T-helper 1 cell treated with Interleukin-12 subunit alpha and Interleukin-12 subunit beta and Interleukin-4 antibody, amounts not matched to agents 30 μg/mL and 1 μg/mL, for 36 hours (primary cell): ENCODE results near the gene PPP2R3C.

ENCODE experiments used
- H3K27ac Mint-ChIP-seq: one replicate; pipeline ENCODE4 v1.8.0; 2021; ENCODE audit warnings: mild to moderate bottlenecking, mixed read lengths
- H3K27me3 Mint-ChIP-seq: one replicate; pipeline ENCODE4 v1.8.0; 2021; ENCODE audit warnings: low read depth, mixed read lengths
- H3K36me3 Mint-ChIP-seq: one replicate; pipeline ENCODE4 v1.8.0; 2021; ENCODE audit warnings: low read depth, mixed read lengths
- H3K4me1 Mint-ChIP-seq: one replicate; pipeline ENCODE4 v1.8.0; 2021; ENCODE audit warnings: low read depth, mixed read lengths
- H3K4me3 Mint-ChIP-seq: one replicate; pipeline ENCODE4 v1.8.0; 2021; ENCODE audit warnings: mild to moderate bottlenecking, moderate library complexity, mixed read lengths
- H3K9me3 Mint-ChIP-seq: one replicate; pipeline ENCODE4 v1.8.0; 2021; ENCODE audit warnings: mixed read lengths

The PPP2R3C gene

DNA sequence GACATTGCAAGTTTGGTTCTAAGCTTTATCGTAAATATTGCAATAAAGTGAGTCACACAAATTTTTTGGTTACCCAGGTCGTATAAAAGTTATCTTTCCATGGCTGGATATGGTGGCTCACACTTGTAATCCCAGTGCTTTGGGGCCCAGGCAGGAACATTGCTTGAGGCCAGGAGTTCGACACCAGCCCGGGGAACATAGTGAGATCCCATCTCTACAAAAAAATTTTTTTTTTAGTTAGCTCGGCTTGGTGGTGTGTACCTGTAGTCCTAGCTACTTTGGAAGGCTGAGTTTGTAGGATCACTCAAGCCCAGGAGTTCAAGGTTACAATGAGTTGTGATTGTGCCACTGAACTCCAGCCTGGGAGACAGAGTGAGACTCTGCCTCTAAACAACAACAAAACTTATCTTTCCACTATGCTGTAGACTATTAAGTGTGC is 24.9 kb upstream of the PPP2R3C start:
- Mint-ChIP-seq H3K4me3 (no peak overlapping the region), H3K9me3 (no peaks in the 10 kb centered on the region), H3K27ac (no peak overlapping the region), H3K27me3 (no peaks in the 10 kb centered on the region), H3K4me1 (peaks cover 10% of the 10 kb centered on the region), H3K36me3 (peaks cover 15% of the 10 kb centered on the region)

DNA sequence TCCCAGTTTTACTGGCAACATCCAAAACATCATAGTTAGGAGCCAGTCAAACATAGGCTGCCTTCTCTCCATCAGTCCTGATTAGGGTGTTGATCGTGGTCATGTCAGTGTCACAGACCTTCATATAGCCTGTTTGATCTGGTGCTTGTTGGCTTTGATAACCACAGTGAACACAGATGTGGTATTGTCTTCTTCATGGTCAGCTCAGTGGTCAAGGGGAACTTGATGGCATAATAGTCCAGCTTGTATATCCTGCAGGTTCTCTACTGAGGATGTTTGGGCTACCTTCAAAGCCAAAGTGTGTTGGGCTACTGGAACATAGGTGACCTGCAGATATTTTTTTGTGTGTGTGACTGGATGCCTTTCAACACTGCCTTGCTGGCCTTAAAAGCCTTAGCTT is 22.2 kb upstream of the PPP2R3C start:
- peaks cover 9% of the 10 kb centered on the region for H3K36me3 Mint-ChIP-seq
- H3K4me3 Mint-ChIP-seq = no peak overlapping the region
- H3K27me3 Mint-ChIP-seq = no peaks in the 10 kb centered on the region
- H3K4me1 Mint-ChIP-seq = peaks cover 15% of the 10 kb centered on the region
- H3K27ac Mint-ChIP-seq = no peak overlapping the region
- H3K9me3 Mint-ChIP-seq = no peaks in the 10 kb centered on the region

DNA sequence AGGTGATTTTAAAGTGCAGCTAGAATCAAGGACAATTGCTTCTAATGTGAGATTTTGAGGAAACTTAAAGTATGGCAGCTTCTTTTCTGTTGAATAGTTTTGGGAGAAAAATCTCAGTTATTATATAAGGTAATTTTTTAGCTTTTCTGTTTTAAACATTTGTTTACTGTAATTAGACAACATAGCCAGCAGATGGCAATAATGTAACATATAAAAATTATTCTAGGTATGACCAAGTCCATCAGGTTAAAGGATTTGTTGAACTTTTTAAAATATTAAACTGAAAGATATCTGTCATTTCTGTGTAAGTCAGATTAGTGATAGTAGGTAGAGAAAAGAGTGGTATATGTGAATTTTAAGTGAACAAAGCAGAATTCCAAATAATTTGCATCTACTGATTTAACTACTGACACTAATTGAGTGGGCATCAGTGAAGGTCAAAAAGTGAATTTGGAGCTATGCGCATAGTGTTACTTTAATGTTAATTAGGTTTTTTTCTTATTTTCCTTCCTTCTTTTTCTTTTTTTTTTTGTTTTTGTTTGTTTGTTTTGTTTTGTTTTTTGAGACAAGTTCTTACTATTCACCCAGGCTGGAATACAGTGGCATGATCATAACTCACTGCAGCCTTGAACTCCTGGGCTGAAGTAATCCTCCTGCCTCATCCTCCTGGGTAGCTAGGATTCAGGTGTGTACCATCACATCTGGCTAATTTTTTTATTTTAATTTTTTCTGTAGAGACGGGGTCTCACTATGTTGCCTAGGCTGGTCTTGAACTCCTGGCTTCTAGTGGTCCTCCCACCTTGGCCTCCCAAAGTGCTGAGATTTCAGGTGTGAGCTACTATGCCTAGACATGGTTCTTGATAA is 19.2 kb upstream of the PPP2R3C start:
- H3K4me1 Mint-ChIP-seq = peaks cover 22% of the 10 kb centered on the region
- peaks cover 18% of the 10 kb centered on the region for H3K36me3 Mint-ChIP-seq
- peak overlapping the region; percentile 65 for H3K27ac Mint-ChIP-seq
- H3K9me3 Mint-ChIP-seq = no peaks in the 10 kb centered on the region
- H3K27me3 Mint-ChIP-seq = no peaks in the 10 kb centered on the region
- H3K4me3 Mint-ChIP-seq = no peak overlapping the region

DNA sequence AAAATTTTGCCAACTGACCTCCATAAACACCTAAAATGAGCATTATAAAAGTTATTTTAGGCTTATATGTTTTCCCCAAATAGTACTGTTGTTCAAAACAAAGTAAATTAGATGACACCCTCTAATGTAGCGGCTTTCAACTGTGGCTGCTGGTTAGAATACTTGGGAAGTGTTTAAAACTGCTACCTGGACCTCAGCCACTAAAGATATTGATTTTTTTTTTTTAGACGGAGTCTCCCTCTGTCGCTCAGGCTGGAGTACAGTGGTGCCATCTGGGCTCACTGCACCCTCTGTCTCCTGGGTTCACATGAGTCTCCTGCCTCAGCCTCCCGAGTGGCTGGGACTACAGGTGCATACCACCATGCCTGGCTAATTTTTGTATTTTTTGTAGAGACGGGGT is 16.8 kb upstream of the PPP2R3C start:
- H3K27me3 Mint-ChIP-seq = no peaks in the 10 kb centered on the region
- H3K27ac Mint-ChIP-seq = no peak overlapping the region
- H3K4me3 Mint-ChIP-seq = no peak overlapping the region
- peaks cover 17% of the 10 kb centered on the region for H3K4me1 Mint-ChIP-seq
- peaks cover 28% of the 10 kb centered on the region for H3K36me3 Mint-ChIP-seq
- peaks cover 2% of the 10 kb centered on the region for H3K9me3 Mint-ChIP-seq

DNA sequence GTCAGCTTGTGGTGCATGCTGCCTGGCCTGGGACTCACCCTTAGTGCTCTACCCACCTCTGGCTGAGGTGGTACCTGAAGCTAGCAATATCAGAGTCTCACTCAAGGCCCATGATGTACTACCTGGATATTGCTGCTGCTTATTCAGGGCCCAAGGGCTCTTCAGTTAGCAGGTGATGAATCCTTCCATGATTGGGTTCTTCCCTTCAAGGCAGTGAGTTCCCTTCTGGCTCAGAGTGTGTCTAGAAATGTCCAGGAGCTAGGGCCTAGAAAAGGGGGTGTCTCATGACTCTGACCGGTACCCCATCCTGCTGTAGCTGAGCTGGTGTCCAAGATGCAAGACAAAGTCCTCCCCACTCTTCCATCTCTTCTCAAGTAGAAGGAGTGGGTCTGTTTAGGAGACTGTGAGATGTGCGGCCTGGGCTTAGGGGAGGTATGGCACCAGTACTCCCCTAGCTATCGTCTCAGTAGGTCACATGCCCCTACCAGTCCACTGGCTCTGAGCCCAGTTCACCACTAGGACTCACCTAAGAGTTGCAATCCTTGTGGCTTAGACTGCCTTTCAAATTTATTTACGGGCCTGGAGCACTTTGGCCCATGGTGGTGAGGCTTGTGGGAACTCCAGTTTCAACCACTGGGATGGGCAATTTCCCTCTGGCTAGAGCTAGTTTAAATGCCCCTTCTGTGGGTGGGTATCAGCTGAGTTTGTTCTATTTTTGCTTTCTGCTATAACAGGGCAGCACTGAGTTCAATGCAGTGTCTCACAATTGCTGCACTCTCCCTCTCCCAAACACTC is 12.7 kb upstream of the PPP2R3C start:
- Mint-ChIP-seq H3K36me3 (peaks cover 38% of the 10 kb centered on the region), H3K4me1 (peaks cover 10% of the 10 kb centered on the region), H3K9me3 (peaks cover 7% of the 10 kb centered on the region), H3K4me3 (no peak overlapping the region), H3K27ac (no peak overlapping the region), H3K27me3 (no peaks in the 10 kb centered on the region)

DNA sequence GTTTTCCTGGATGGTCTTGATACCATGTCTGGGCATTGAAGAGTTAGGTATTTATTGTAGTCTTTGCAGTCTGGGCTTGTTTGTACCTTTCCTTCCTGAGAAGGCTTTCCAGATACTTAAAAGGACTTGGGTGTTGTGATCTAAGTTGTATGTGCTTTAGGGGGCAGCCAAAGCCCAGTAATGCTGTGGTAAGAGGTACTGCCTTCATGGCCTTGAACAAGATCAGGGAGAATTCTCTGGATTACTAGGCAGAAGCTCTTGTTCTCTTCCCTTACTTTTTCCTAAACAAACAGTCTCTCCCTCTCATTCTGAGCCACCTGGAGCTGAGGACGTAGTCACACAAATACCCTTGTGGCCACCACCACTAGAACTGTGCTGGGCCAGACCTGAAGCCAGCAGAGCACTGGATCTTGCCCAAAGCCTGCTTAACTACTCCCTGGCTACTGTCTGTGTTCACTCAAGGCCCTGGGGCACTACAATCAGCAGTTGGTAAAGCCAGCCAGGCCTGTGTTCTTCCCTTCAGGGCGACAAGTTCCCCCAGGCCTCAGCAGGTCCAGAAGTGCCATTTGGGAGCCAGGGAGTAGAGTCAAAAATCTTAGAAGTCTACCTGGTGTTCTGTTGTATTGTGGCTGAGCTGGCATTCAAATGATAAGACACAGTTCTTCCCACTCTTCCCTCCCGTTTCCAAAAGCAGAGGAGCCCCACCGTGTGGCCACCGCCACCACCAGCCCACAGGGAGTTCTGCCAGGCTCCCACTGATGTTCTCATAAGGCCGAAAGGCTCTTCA is 11.9 kb upstream of the PPP2R3C start:
- Mint-ChIP-seq H3K4me3 (no peak overlapping the region), H3K27me3 (no peaks in the 10 kb centered on the region), H3K4me1 (peaks cover 12% of the 10 kb centered on the region), H3K9me3 (peaks cover 7% of the 10 kb centered on the region), H3K27ac (no peak overlapping the region), H3K36me3 (peaks cover 43% of the 10 kb centered on the region)

DNA sequence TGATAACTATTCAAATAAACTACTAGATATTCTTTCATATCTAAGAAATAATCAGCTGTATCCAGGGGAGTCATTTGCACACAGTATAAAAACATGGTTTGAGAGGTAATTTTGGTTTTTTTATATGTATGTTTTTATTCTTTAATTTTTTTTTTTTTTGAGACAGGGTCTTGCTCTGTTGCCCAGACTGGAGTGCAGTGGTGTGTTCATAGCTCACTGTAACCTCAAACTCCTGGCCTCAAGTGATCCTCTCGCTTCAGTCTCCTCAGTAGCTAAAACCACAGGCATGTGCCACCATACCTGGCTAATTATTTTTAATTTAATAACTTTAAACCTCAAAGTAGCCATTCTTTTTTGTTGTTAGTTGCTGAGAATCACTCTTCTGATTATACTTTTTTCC is 2.3 kb upstream of the PPP2R3C start:
- Mint-ChIP-seq H3K4me3 (peak overlapping the region; percentile 90), H3K27ac (no peak overlapping the region), H3K4me1 (peaks cover 48% of the 10 kb centered on the region), H3K27me3 (no peaks in the 10 kb centered on the region), H3K36me3 (peaks cover 39% of the 10 kb centered on the region), H3K9me3 (no peaks in the 10 kb centered on the region)

DNA sequence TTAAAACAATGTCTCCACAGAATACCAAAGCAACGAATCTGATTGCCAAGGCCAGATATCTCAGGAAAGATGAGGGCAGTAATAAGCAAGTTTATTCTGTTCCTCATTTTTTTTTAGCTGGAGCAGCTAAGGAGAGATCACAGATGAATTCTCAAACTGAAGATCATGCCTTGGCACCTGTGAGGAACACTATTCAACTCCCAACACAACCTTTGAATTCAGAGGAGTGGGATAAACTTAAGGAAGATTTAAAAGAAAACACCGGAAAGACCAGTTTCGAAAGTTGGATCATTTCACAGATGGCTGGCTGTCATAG is 1.6 kb upstream of the PPP2R3C start:
- peak overlapping the region; percentile 90 for H3K4me3 Mint-ChIP-seq
- no peaks in the 10 kb centered on the region for H3K9me3 Mint-ChIP-seq
- peaks cover 43% of the 10 kb centered on the region for H3K4me1 Mint-ChIP-seq
- H3K27ac Mint-ChIP-seq = peak overlapping the region; percentile 99
- H3K36me3 Mint-ChIP-seq = peaks cover 34% of the 10 kb centered on the region
- no peaks in the 10 kb centered on the region for H3K27me3 Mint-ChIP-seq

DNA sequence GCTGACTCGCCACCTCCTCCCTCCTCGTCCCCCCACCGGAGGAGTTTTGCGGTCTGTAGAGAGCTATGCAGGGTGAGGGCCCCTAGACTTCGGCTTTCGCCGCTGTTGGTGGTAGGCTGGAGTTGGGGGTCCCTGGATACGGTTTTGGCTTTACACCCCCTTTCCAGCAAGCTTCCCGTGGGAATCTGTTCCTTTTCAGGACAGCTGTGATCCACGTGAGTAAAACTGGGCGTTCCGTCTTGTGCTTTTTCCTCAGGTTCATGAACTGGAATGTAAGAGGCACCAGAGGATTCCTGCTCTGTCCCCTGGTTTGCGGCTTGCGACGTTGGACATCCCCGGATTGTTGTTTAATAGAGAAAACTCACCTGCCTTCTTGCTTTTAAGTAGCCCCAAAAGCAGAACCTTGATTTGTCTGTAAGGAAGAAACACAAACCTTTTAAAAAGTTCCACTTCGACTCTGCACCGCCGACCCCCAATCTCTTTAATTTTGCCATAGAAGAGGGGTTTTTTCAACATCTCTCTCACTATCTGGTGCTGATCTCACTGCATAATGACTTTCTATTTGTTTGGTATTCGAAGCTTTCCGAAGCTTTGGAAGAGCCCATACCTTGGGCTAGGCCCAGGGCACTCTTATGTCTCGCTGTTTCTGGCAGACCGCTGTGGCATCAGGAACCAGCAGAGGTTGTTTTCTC is 1.1 kb upstream of the PPP2R3C start:
- H3K9me3 Mint-ChIP-seq = no peaks in the 10 kb centered on the region

DNA sequence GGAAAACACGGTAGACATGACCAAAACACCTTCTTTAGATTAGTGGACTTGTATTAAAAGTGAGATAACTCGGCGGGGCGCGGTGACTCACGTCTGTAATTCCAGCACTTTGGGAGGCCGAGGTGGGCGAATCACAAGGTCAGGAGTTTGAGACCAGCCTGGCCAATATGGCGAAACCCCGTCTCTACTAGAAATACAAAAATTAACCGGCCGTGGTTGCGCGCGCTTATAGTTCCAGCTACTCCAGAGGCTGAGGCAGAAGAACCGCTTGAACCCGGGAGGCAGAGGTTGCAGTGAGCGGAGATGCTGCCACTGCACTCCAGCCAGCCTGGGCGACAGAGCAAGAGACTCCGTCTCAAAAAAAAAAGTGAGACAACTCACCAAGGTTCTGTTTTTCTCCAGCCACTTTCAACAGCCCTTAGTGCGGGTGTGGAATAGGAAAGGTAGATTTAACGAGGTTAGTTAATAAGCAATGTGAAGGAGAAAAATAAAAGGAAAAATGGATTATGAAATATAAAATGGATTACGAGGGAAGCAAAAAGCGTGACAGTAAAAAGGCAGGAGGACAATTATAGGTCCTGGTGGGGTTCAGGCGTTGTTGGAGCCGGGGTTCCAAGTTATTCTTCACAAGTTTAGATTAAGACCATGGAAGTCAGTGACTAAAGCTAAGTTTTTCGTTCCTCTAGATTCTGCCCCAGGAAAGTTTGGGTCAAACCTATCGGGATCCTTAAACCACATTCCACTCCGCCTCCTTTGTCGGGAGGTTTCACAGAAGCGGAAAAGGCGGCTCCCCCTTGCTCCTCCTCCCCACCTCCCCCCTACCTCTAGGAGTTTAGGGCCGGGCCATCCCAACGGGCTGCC is 534 bp downstream of the PPP2R3C start:
- peak overlapping the region; percentile 99 for H3K27ac Mint-ChIP-seq
- peak overlapping the region; percentile 90 for H3K4me3 Mint-ChIP-seq
- peaks cover 46% of the 10 kb centered on the region for H3K4me1 Mint-ChIP-seq
- no peaks in the 10 kb centered on the region for H3K9me3 Mint-ChIP-seq
- H3K27me3 Mint-ChIP-seq = no peaks in the 10 kb centered on the region
- H3K36me3 Mint-ChIP-seq = peaks cover 30% of the 10 kb centered on the region

More for the DNA sequence above, 1.1 kb upstream of the PPP2R3C start:
- Mint-ChIP-seq H3K4me3 (peak overlapping the region; percentile 90), H3K36me3 (peaks cover 30% of the 10 kb centered on the region), H3K27ac (peak overlapping the region; percentile 99), H3K27me3 (no peaks in the 10 kb centered on the region), H3K4me1 (peaks cover 42% of the 10 kb centered on the region)

DNA sequence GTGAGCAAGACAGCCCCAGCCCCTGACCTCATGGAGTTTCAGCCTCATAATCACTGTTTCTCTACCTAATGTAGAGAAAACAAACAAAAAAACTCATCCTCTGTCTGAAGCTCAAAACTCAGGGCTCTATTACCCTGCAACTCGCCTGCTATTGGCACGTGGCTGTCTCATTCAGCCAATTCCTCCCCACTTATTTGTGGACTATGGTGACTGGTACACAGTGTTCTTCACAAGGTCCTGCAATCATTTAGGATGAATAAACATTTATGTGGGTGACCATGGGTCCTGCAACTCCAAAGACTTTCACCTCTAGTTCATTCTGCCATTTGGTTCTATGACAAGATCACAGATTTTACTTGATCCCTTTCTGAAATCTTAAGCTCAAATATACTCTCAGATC is 4.7 kb downstream of the PPP2R3C start:
- no peaks in the 10 kb centered on the region for H3K27me3 Mint-ChIP-seq
- no peak overlapping the region for H3K4me3 Mint-ChIP-seq
- peaks cover 22% of the 10 kb centered on the region for H3K4me1 Mint-ChIP-seq
- no peaks in the 10 kb centered on the region for H3K9me3 Mint-ChIP-seq
- H3K27ac Mint-ChIP-seq = peak overlapping the region; percentile 38
- peaks cover 35% of the 10 kb centered on the region for H3K36me3 Mint-ChIP-seq

DNA sequence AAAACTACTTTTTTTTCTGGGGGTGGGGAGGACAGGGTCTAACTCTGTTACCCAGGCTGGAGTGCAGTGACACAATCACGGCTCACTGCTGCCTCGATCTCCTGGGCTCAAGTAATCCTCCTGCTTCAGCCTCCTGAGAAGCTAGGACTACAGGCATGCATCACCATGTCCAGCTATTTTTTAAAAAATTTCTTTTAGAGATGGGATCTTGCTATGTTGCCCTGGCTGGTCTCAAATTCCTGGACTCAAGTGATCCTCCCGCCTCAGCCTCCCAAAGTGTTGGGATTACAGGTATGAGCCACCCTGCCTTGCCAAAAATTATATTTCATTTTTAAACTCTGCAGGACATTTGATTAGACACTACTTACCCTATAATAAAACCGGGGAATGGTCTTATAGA is 5.5 kb downstream of the PPP2R3C start:
- H3K36me3 Mint-ChIP-seq = peaks cover 43% of the 10 kb centered on the region
- H3K27me3 Mint-ChIP-seq = no peaks in the 10 kb centered on the region
- H3K4me1 Mint-ChIP-seq = peaks cover 22% of the 10 kb centered on the region
- no peak overlapping the region for H3K27ac Mint-ChIP-seq
- no peak overlapping the region for H3K4me3 Mint-ChIP-seq
- H3K9me3 Mint-ChIP-seq = no peaks in the 10 kb centered on the region

DNA sequence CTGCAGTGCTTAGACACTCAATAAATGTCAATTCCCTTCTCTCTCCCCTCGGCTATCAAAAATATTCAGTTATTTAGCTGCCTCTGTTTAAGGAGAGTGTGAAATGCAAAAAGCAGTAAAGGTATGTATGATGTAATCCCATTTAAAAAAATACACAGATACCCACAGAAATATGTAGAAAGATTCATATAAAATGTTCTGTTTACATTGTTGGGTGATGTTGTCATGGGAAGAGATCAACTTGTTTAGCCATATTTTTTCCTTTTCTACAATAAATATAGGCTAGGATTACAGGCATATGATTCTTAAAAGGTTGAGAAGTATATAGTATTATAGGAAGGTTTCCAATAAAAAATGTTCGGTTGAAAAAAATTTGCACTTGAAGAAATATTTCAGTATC is 7.8 kb downstream of the PPP2R3C start:
- no peaks in the 10 kb centered on the region for H3K9me3 Mint-ChIP-seq
- H3K4me1 Mint-ChIP-seq = peaks cover 16% of the 10 kb centered on the region
- H3K27ac Mint-ChIP-seq = no peak overlapping the region

More for the DNA sequence above, 7.8 kb downstream of the PPP2R3C start:
- Mint-ChIP-seq H3K36me3 (peaks cover 51% of the 10 kb centered on the region), H3K4me3 (no peak overlapping the region), H3K27me3 (no peaks in the 10 kb centered on the region)
